Spleen (tissue), 11 donors: Measurements from ENCODE around the gene TP53TG5. TPM values are rescaled to one million over a fixed set of nuclear protein-coding genes. Genes with fewer than 3 reads are reported as not detected.

ENCODE experiments used
- DNase-seq: peaks from one replicate; pipeline ENCODE4 v3.0.0-alpha.2; 2020
- H3K27ac ChIP-seq, 8 donors: fragments of 200-600 bp; sonication (generic) in 7 of 8; 1 replicate in 4 of 8; 2 replicates in 4 of 8; pipeline versions ENCODE4 v1.5.0 to v1.8.0; 2016 to 2021; ENCODE audit warnings: inconsistent platforms in 4 of 8, mild to moderate bottlenecking in 4 of 8, moderate library complexity in 1 of 8
- H3K27me3 ChIP-seq, 7 donors: fragments of 200-600 bp; sonication (generic) in 6 of 7; replicated peaks in 1 of 7; 1 replicate in 4 of 7; 2 replicates in 3 of 7; pipeline versions ENCODE4 v1.5.0 to v1.8.0; 2016 to 2021; ENCODE audit warnings: inconsistent platforms in 3 of 7, mild to moderate bottlenecking in 1 of 7
- H3K36me3 ChIP-seq, 6 donors: fragments of 200-600 bp; sonication (generic) in 5 of 6; 1 replicate in 4 of 6; 2 replicates in 2 of 6; pipeline versions ENCODE4 v1.5.0 to v1.8.0; 2016 to 2021; ENCODE audit warnings: inconsistent platforms in 2 of 6
- H3K4me1 ChIP-seq, 6 donors: fragments of 200-600 bp; sonication (generic) in 5 of 6; 1 replicate in 3 of 6; 2 replicates in 3 of 6; pipeline versions ENCODE4 v1.5.0 to v1.8.0; 2016 to 2021; ENCODE audit warnings: inconsistent platforms in 3 of 6
- H3K4me3 ChIP-seq, 8 donors: fragments of 200-600 bp; sonication (generic) in 7 of 8; 1 replicate in 4 of 8; 2 replicates in 4 of 8; pipeline versions ENCODE4 v1.5.0 to v1.8.0; 2016 to 2021; ENCODE audit warnings: inconsistent platforms in 4 of 8, mild to moderate bottlenecking in 4 of 8, moderate library complexity in 2 of 8
- H3K9me3 ChIP-seq, 8 donors: fragments of 200-600 bp; sonication (generic) in 7 of 8; 1 replicate in 4 of 8; 2 replicates in 4 of 8; pipeline versions ENCODE4 v1.5.0 to v1.8.0; 2016 to 2021; ENCODE audit warnings: inconsistent platforms in 4 of 8
- POLR2A ChIP-seq, 3 donors: fragments of 450-650 bp; IDR thresholded peaks; one replicate each; pipeline ENCODE4 v1.5.1; 2017; ENCODE audit warnings: antibody characterized with exemption in 3 of 3, mild to moderate bottlenecking in 1 of 3
- POLR2AphosphoS5 ChIP-seq, 3 donors: sonication (generic); formaldehyde crosslinking; IDR thresholded peaks; one replicate each; pipeline ENCODE4 v1.5.1; 2017; ENCODE audit warnings: antibody characterized with exemption in 3 of 3
- WGBS, 5 donors: extraction: QIAGEN DNeasy Blood & Tissue Kit in 3 of 5; methylation state at CpG; one replicate each; pipeline versions ENCODE4 v1.1.5 to v1.1.7; 2013 to 2018; 5-methylcytosine and 5-hydroxymethylcytosine counted together
- intact Hi-C: fragments of 100-400 bp; cut with DNase I; formaldehyde crosslinking; loops from one replicate; pipeline ENCODE4 v1.15.0; 2023; ENCODE audit warnings: low total_unique reads
- microRNA-seq, 3 donors: library from miRNA; unstranded; fragments of <30 nt; microRNA quantifications; one replicate each; pipeline versions ENCODE4 to v1.1.0, GENCODE V29; 2019 to 2020
- polyA plus RNA-seq, 3 donors: library from polyadenylated mRNA; stranded (reverse); fragments of 200-250 nt; gene quantifications; one replicate each; pipeline ENCODE4 v1.2.1, GENCODE V29; 2013
- small RNA-seq, 4 donors: library from RNA; depleted of rRNA; stranded (forward); fragments of <200 nt; gene quantifications; one replicate each; pipeline ENCODE3, GENCODE V24; 2016
- total RNA-seq, 7 donors: library from RNA; depleted of rRNA in 3 of 7; stranded (reverse); fragments of >200 nt in 3 of 7; fragmentation: NEBNext Ultra II Directional in 4 of 7; extraction: Animal tissue kit (Norgen Biotek cat#: 25700) in 4 of 7; gene quantifications; one replicate each; pipeline versions ENCODE4 v1.1.0 to v1.2.1, GENCODE V29; 2016 to 2021
- TF ChIP-seq, protein P1 (sequence below), 11 experiments: fragments of 200-600 bp in 7 of 11; fragments of 450-650 bp in 4 of 11; sonication (generic) in 4 of 11; IDR thresholded peaks in 8 of 11; conservative IDR thresholded peaks in 3 of 11; 1 replicate in 7 of 11; 2 replicates in 4 of 11; pipeline versions ENCODE4 v1.4.0 to v1.8.0; 2016 to 2021; ENCODE audit warnings: antibody characterized with exemption in 11 of 11, inconsistent platforms in 4 of 11, mild to moderate bottlenecking in 1 of 11
- donor health status: healthy with polysubstance abuse.
- donor health status: DM: no; HTN: no; CAD: no; lungs with moderate emphysema.
- donor health status: DM: no; HTN: no; CAD: no.
- donor health status: Bipolar disorder and iron deficiency.
- donor health status: healthy.
- donor health status: DM: no; HTN: no; CAD: no.
- donor health status: DM: yes; HTN: yes; CAD: no.

TP53TG5 gene
- total and polyA plus RNA-seq, 10 donors, result 0.08 to 0.66 (median 0.60) TPM; not detected in 7

- Histone ChIP-seq H3K36me3 (peaks cover 0 to 17% (median 0%) of the 10 kb centered on the region in 6 donors), H3K4me1 (peaks cover 0 to 38% (median 28%) of the 10 kb centered on the region in 6 donors), H3K9me3 (no peaks in the 10 kb centered on the region), H3K27ac (no peak overlapping the region), H3K27me3 (no peaks in the 10 kb centered on the region), H3K4me3 (no peak overlapping the region)
- no peak for DNase-seq
- TF ChIP-seq POLR2A (IDR thresholded peaks at IDR 0.05) (no peak), POLR2AphosphoS5 (IDR thresholded peaks at IDR 0.05) (no peak)
- TF ChIP-seq, protein P1, sequence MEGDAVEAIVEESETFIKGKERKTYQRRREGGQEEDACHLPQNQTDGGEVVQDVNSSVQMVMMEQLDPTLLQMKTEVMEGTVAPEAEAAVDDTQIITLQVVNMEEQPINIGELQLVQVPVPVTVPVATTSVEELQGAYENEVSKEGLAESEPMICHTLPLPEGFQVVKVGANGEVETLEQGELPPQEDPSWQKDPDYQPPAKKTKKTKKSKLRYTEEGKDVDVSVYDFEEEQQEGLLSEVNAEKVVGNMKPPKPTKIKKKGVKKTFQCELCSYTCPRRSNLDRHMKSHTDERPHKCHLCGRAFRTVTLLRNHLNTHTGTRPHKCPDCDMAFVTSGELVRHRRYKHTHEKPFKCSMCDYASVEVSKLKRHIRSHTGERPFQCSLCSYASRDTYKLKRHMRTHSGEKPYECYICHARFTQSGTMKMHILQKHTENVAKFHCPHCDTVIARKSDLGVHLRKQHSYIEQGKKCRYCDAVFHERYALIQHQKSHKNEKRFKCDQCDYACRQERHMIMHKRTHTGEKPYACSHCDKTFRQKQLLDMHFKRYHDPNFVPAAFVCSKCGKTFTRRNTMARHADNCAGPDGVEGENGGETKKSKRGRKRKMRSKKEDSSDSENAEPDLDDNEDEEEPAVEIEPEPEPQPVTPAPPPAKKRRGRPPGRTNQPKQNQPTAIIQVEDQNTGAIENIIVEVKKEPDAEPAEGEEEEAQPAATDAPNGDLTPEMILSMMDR (IDR thresholded peaks at IDR 0.05 in 8 of 11, conservative IDR thresholded peaks at IDR 0.05 in 3 of 11), result no peak
- intact Hi-C loops, result loop anchor here (5.0 kb wide), 1 partner anchor 114 kb away; no protein-coding TSS in a partner anchor
Observed at GRCh38 chr20:45323731-45324130, 54.4 kb downstream of the TP53TG5 start.

DNA sequence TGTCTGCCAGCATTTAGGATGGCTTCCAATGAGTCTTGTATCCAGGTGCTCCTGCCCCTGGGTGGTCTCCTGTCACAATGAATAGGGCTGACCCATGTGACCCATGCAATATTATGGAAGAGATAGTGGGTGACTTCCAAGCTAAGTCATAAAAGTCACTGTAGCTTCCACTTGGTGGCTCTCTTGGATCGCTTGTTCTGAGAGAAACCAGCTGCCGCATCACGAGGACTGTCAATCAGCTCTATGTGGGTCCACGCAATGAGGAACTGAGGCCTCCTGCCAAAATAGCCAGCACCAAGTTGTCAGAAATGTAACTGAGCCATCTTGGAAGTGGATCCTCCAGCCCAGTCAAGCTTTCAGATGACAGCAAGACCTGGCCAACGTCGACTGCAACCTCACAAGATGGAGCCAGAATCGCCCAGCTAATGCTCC, 55.2 kb downstream of the TP53TG5 start:
- Histone ChIP-seq H3K9me3 (no peaks in the 10 kb centered on the region), H3K4me3 (no peak overlapping the region), H3K4me1 (peaks cover 3 to 45% (median 30%) of the 10 kb centered on the region in 6 donors), H3K27ac (no peak overlapping the region), H3K36me3 (peaks cover 0 to 11% (median 0%) of the 10 kb centered on the region in 6 donors), H3K27me3 (no peaks in the 10 kb centered on the region)
- DNase-seq, result no peak
- WGBS, 5 donors, result 46 to 70% (median 53%) methylated on average over 6 to 7 of the region's 7 CpGs
- intact Hi-C loops, result loop anchor here (5.0 kb wide), 1 partner anchor 114 kb away; no protein-coding TSS in a partner anchor
- TF ChIP-seq, protein P1 (IDR thresholded peaks at IDR 0.05 in 8 of 11, conservative IDR thresholded peaks at IDR 0.05 in 3 of 11), result peak in 4 of 11 experiments; percentile 21 to 42 (median 38)
- no peak for TF ChIP-seq POLR2A (IDR thresholded peaks at IDR 0.05)
- peak in 1 of 3 donors; percentile 67 for TF ChIP-seq POLR2AphosphoS5 (IDR thresholded peaks at IDR 0.05)

Small RNA genes within 50 kb of the gene (microRNA-seq; reads per million reads assigned to microRNA genes)
- 0.28 to 1.1 (median 0.72) reads per million in 3 donors for gene MIR6812

Small RNA genes within 50 kb of the gene (small RNA-seq; reads per million reads assigned to genes)
- gene MIR6812, result 0 to 0.06 (median 0) reads per million in 4 donors

Other genes with a start within 250 kb of the TP53TG5 start
- gene PI3, start 203.4 kb downstream of the TP53TG5 start, total RNA-seq, result 10 to 100 TPM in 2 of 7 donors, 1 to 10 TPM in 3, not detected in 2; 1.8 to 22.8 (median 3.5) TPM
- 1 to 10 TPM in 2 of 3 donors, not detected in 1; 1.7 TPM for gene PI3, start 203.4 kb downstream of the TP53TG5 start, polyA plus RNA-seq
- gene SEMG1, start 171.3 kb downstream of the TP53TG5 start, total RNA-seq, result under 1 TPM in 1 of 7 donors, not detected in 6; 0.72 TPM
- not detected for gene SEMG1, start 171.3 kb downstream of the TP53TG5 start, polyA plus RNA-seq
- gene SEMG2, start 157.0 kb downstream of the TP53TG5 start, total RNA-seq, result not detected
- gene SEMG2, start 157.0 kb downstream of the TP53TG5 start, polyA plus RNA-seq, result not detected
- gene SLPI, start 123.8 kb downstream of the TP53TG5 start, total RNA-seq, result 10 to 100 TPM in 3 of 7 donors, 1 to 10 TPM in 4; 2.9 to 26.9 (median 9.0) TPM
- gene SLPI, start 123.8 kb downstream of the TP53TG5 start, polyA plus RNA-seq, result 10 to 100 TPM in 1 of 3 donors, 1 to 10 TPM in 2; 5.1 to 11.9 (median 8.4) TPM
- gene RBPJL, start 71.5 kb downstream of the TP53TG5 start, total RNA-seq, result not detected
- under 1 TPM in 2 of 3 donors, not detected in 1; 0.05 to 0.09 TPM for gene RBPJL, start 71.5 kb downstream of the TP53TG5 start, polyA plus RNA-seq
- gene MATN4, start 70.0 kb downstream of the TP53TG5 start, total RNA-seq, result not detected
- under 1 TPM in 2 of 3 donors, not detected in 1; 0.19 to 0.52 TPM for gene MATN4, start 70.0 kb downstream of the TP53TG5 start, polyA plus RNA-seq
- gene SDC4, start 29.9 kb downstream of the TP53TG5 start, total RNA-seq, result 10 to 100 TPM; 27.2 to 56.1 (median 39.7) TPM
- 10 to 100 TPM; 10.4 to 21.0 (median 15.5) TPM for gene SDC4, start 29.9 kb downstream of the TP53TG5 start, polyA plus RNA-seq
- 10 to 100 TPM; 23.7 to 69.8 (median 35.3) TPM for gene SYS1, start 15.2 kb downstream of the TP53TG5 start, total RNA-seq
- gene SYS1, start 15.2 kb downstream of the TP53TG5 start, polyA plus RNA-seq, result 10 to 100 TPM; 15.1 to 22.2 (median 21.6) TPM
- gene DBNDD2, start 30.0 kb upstream of the TP53TG5 start, total RNA-seq, result 10 to 100 TPM; 15.8 to 38.5 (median 28.1) TPM
- gene DBNDD2, start 30.0 kb upstream of the TP53TG5 start, polyA plus RNA-seq, result 10 to 100 TPM; 19.0 to 36.2 (median 31.8) TPM
- gene PIGT, start 37.8 kb upstream of the TP53TG5 start, total RNA-seq, result 10 to 100 TPM; 60.2 to 82.8 (median 69.6) TPM
- 10 to 100 TPM; 42.5 to 51.0 (median 49.8) TPM for gene PIGT, start 37.8 kb upstream of the TP53TG5 start, polyA plus RNA-seq
- gene WFDC2, start 91.4 kb upstream of the TP53TG5 start, total RNA-seq, result under 1 TPM in 2 of 7 donors, not detected in 5; 0.74 to 0.79 TPM
- gene WFDC2, start 91.4 kb upstream of the TP53TG5 start, polyA plus RNA-seq, result 1 to 10 TPM in 1 of 3 donors, under 1 TPM in 2; 0.35 to 1.5 (median 0.58) TPM
- not detected for gene SPINT3, start 137.3 kb upstream of the TP53TG5 start, total RNA-seq
- gene SPINT3, start 137.3 kb upstream of the TP53TG5 start, polyA plus RNA-seq, result not detected
- not detected for gene WFDC6, start 161.2 kb upstream of the TP53TG5 start, total RNA-seq
- not detected for gene WFDC6, start 161.2 kb upstream of the TP53TG5 start, polyA plus RNA-seq
- not detected for gene EPPIN, start 169.1 kb upstream of the TP53TG5 start, total RNA-seq
- under 1 TPM in 1 of 3 donors, not detected in 2; 0.10 TPM for gene EPPIN, start 169.1 kb upstream of the TP53TG5 start, polyA plus RNA-seq
- gene WFDC8, start 201.0 kb upstream of the TP53TG5 start, total RNA-seq, result not detected
- gene WFDC8, start 201.0 kb upstream of the TP53TG5 start, polyA plus RNA-seq, result not detected